Skin epidermis (tissue), 12 donors: ENCODE measurements around the gene TRIOBP.
"Not testable (repeated sequence)": the region's sequence is repeated elsewhere in the genome, so short reads cannot be mapped to it uniquely, and the experiment has no call there.

ENCODE experiments used
- H3K27ac ChIP-seq, 21 experiments: fragments of 200-600 bp; sonication (generic) in 11 of 21; one replicate each; pipeline ENCODE4 v1.5.0; 2020; ENCODE audit warnings: mild to moderate bottlenecking in 3 of 21, inconsistent platforms in 2 of 21, moderate library complexity in 2 of 21
- H3K4me3 ChIP-seq, 7 experiments: fragments of 200-600 bp; sonication (generic) in 2 of 7; one replicate each; pipeline ENCODE4 v1.5.0; 2020; ENCODE audit warnings: inconsistent platforms in 2 of 7, mild to moderate bottlenecking in 2 of 7, moderate library complexity in 1 of 7

TRIOBP gene

GRCh38 chr22:37686002-37686982 is 10.6 kb upstream of the TRIOBP start, which contains the start of gene NOL12:
Gene NOL12 (plus strand): TSS chr22:37686343. CDS start chr22:37686393, 50 bp downstream.
- Histone ChIP-seq H3K4me3 (peak within 1 kb of the TSS; percentile 56 to 93 (median 84)), H3K27ac (peak within 1 kb of the TSS; percentile 66 to 98 (median 93))

GRCh38 chr22:37690407-37690806 is 6.4 kb upstream of the TRIOBP start:
- Histone ChIP-seq H3K27ac (peak overlapping the region in 14 of 21 experiments; percentile 24 to 75 (median 62)), H3K4me3 (no peak overlapping the region)

- peak overlapping the region in 14 of 21 experiments; percentile 24 to 75 (median 62) for H3K27ac ChIP-seq
- H3K4me3 ChIP-seq = no peak overlapping the region
These were observed 5.8 kb upstream of the TRIOBP start for GRCh38 chr22:37690901-37691504.

GRCh38 chr22:37692627-37693285 is 4.1 kb upstream of the TRIOBP start:
- Histone ChIP-seq H3K27ac (no peak overlapping the region), H3K4me3 (no peak overlapping the region)

GRCh38 chr22:37694131-37694530 is 2.7 kb upstream of the TRIOBP start:
- not testable (repeated sequence) for H3K27ac ChIP-seq, H3K4me3 ChIP-seq

GRCh38 chr22:37696260-37696656 is 590 bp upstream of the TRIOBP start:
- peak overlapping the region in 1 of 21 experiments; percentile 18 for H3K27ac ChIP-seq
- H3K4me3 ChIP-seq = not testable (repeated sequence)

GRCh38 chr22:37697538-37697835 is 639 bp downstream of the TRIOBP start:
- Histone ChIP-seq H3K4me3 (no peak overlapping the region), H3K27ac (peak overlapping the region in 1 of 21 experiments; percentile 9)

- H3K4me3 ChIP-seq = no peak overlapping the region
- no peak overlapping the region for H3K27ac ChIP-seq
These were observed 4.4 kb downstream of the TRIOBP start for GRCh38 chr22:37701141-37701786.

GRCh38 chr22:37703906-37704305 is 7.1 kb downstream of the TRIOBP start:
- H3K27ac ChIP-seq = no peak overlapping the region
- no peak overlapping the region for H3K4me3 ChIP-seq

- H3K4me3 ChIP-seq = no peak overlapping the region
- H3K27ac ChIP-seq = no peak overlapping the region
These were observed 7.8 kb downstream of the TRIOBP start for GRCh38 chr22:37704645-37705044.

- H3K4me3 ChIP-seq = no peak overlapping the region
- no peak overlapping the region for H3K27ac ChIP-seq
These were observed 8.4 kb downstream of the TRIOBP start for GRCh38 chr22:37705205-37705604.

GRCh38 chr22:37708580-37709444 is 12.0 kb downstream of the TRIOBP start:
- Histone ChIP-seq H3K27ac (no peak overlapping the region), H3K4me3 (no peak overlapping the region)

- no peak overlapping the region for H3K4me3 ChIP-seq
- H3K27ac ChIP-seq = no peak overlapping the region
These were observed 12.6 kb downstream of the TRIOBP start for GRCh38 chr22:37709445-37709765.

- no peak overlapping the region for H3K27ac ChIP-seq
- no peak overlapping the region for H3K4me3 ChIP-seq
These were observed 13.8 kb downstream of the TRIOBP start for GRCh38 chr22:37710675-37711074.

- H3K27ac ChIP-seq = no peak overlapping the region
- no peak overlapping the region for H3K4me3 ChIP-seq
These were observed 14.6 kb downstream of the TRIOBP start for GRCh38 chr22:37711490-37711889.

- no peak overlapping the region for H3K4me3 ChIP-seq
- H3K27ac ChIP-seq = no peak overlapping the region
These were observed 16.9 kb downstream of the TRIOBP start for GRCh38 chr22:37713761-37714160.

- Histone ChIP-seq H3K27ac (no peak overlapping the region), H3K4me3 (no peak overlapping the region)
These were observed 17.8 kb downstream of the TRIOBP start for GRCh38 chr22:37714634-37715033.

GRCh38 chr22:37715760-37716159 is 18.9 kb downstream of the TRIOBP start:
- no peak overlapping the region for H3K4me3 ChIP-seq

GRCh38 chr22:37716708-37717107 is 19.9 kb downstream of the TRIOBP start:
- Histone ChIP-seq H3K4me3 (no peak overlapping the region), H3K27ac (peak overlapping the region in 3 of 21 experiments; percentile 11 to 35 (median 35))

More at GRCh38 chr22:37715760-37716159, 18.9 kb downstream of the TRIOBP start:
- H3K27ac ChIP-seq = no peak overlapping the region
